Thyroid gland (tissue), 4 donors: ENCODE data around the gene FOXL3. TPM values are rescaled to one million over a fixed set of nuclear protein-coding genes. Genes with fewer than 3 reads are reported as not detected.

Experiments
- DNase-seq, 2 donors: peaks; one replicate each; pipeline ENCODE4 v3.0.0-alpha.2; 2019
- H3K27ac ChIP-seq, 3 donors: fragments of 200-600 bp; sonication (generic); 1 replicate in 2 of 3; 2 replicates in 1 of 3; pipeline ENCODE4 v1.5.1; 2016 to 2019; ENCODE audit warnings: mild to moderate bottlenecking in 1 of 3, moderate library complexity in 1 of 3
- H3K27me3 ChIP-seq: fragments of 200-600 bp; sonication (generic); one replicate; pipeline ENCODE4 v1.5.1; 2019
- H3K36me3 ChIP-seq, 2 donors: fragments of 200-600 bp; sonication (generic); one replicate each; pipeline ENCODE4 v1.5.1; 2016 to 2019
- H3K4me1 ChIP-seq, 2 donors: fragments of 200-600 bp; sonication (generic); one replicate each; pipeline ENCODE4 v1.5.1; 2017 to 2019
- H3K4me3 ChIP-seq, 3 donors: fragments of 200-600 bp; sonication (generic); replicated peaks in 1 of 3; 1 replicate in 2 of 3; 2 replicates in 1 of 3; pipeline ENCODE4 v1.5.1; 2016; ENCODE audit warnings: mild to moderate bottlenecking in 1 of 3
- H3K9me3 ChIP-seq: fragments of 200-600 bp; sonication (generic); one replicate; pipeline ENCODE4 v1.5.1; 2017
- POLR2A ChIP-seq, 2 donors: fragments of 450-650 bp; IDR thresholded peaks; one replicate each; pipeline ENCODE4 v1.6.1; 2017; ENCODE audit warnings: antibody characterized with exemption in 2 of 2, mild to moderate bottlenecking in 2 of 2, moderate library complexity in 1 of 2
- whole genome bisulfite sequencing, 2 donors: methylation state at CpG; one replicate each; pipeline ENCODE4 v1.1.5; 2017; 5-methylcytosine and 5-hydroxymethylcytosine counted together
- intact Hi-C: fragments of 100-400 bp; cut with DNase I; formaldehyde crosslinking; loops from one replicate; pipeline ENCODE4 v1.15.1; 2023
- total RNA-seq, 4 donors: library from RNA; depleted of rRNA; stranded (reverse); fragments of >200 nt; gene quantifications; one replicate each; pipeline ENCODE4 v1.2.3, GENCODE V29; 2016
- TF ChIP-seq, protein P1 (sequence below), 6 experiments: fragments of 200-600 bp in 3 of 6; fragments of 450-650 bp in 3 of 6; sonication (generic) in 3 of 6; IDR thresholded peaks; one replicate each; pipeline ENCODE4 v1.5.1; 2016 to 2019; ENCODE audit warnings: antibody characterized with exemption in 6 of 6, mild to moderate bottlenecking in 2 of 6, inconsistent platforms in 1 of 6, moderate library complexity in 1 of 6

The FOXL3 gene
- total RNA-seq, 4 donors from 2014 or later: not detected

DNA sequence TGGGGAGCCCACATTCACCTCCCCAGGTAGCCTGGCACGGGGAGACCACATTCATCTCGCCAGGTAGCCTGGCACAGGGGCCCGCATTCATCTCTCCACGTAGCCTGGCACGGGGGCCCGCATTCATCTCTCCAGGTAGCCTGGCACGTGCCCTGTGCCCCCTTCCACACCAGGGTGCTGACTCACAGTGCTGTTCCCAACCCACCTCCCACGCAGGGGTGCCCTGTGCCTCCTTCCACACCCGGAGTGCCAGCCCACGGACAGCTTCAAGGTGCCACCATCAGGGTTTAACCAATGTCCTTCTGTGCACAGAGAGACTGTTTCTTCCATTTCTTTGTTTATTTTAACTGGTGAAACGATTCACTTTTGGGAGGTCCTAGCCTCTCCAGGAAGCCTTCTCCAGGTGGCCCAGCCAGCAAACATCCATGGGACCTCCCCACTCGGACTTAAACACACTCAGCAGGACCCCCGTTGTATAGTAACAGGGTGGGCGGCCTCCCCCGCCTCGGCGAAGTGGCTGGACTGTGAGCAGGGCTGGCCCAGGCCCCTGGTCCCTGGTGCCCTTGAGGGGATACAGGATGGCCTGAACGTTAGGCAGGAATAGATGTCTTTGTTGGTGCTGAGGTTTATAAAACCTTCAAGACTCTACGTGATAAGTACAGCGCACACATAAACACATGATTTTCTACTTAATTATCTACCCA, 41.1 kb upstream of the FOXL3 start:
- WGBS, 2 donors: 93 to 94% methylated on average over 20 of the region's 20 CpGs
- Histone ChIP-seq H3K4me3 (no peak overlapping the region), H3K27ac (no peak overlapping the region), H3K4me1 (no peaks in the 10 kb centered on the region), H3K36me3 (peaks cover 24 to 29% of the 10 kb centered on the region in 2 donors), H3K27me3 (no peaks in the 10 kb centered on the region), H3K9me3 (no peaks in the 10 kb centered on the region)
- TF ChIP-seq, protein P1, sequence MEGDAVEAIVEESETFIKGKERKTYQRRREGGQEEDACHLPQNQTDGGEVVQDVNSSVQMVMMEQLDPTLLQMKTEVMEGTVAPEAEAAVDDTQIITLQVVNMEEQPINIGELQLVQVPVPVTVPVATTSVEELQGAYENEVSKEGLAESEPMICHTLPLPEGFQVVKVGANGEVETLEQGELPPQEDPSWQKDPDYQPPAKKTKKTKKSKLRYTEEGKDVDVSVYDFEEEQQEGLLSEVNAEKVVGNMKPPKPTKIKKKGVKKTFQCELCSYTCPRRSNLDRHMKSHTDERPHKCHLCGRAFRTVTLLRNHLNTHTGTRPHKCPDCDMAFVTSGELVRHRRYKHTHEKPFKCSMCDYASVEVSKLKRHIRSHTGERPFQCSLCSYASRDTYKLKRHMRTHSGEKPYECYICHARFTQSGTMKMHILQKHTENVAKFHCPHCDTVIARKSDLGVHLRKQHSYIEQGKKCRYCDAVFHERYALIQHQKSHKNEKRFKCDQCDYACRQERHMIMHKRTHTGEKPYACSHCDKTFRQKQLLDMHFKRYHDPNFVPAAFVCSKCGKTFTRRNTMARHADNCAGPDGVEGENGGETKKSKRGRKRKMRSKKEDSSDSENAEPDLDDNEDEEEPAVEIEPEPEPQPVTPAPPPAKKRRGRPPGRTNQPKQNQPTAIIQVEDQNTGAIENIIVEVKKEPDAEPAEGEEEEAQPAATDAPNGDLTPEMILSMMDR (IDR thresholded peaks at IDR 0.05): no peak
- TF ChIP-seq POLR2A (IDR thresholded peaks at IDR 0.05): no peak
- intact Hi-C loops: no loop called here
- no peak for DNase-seq

DNA sequence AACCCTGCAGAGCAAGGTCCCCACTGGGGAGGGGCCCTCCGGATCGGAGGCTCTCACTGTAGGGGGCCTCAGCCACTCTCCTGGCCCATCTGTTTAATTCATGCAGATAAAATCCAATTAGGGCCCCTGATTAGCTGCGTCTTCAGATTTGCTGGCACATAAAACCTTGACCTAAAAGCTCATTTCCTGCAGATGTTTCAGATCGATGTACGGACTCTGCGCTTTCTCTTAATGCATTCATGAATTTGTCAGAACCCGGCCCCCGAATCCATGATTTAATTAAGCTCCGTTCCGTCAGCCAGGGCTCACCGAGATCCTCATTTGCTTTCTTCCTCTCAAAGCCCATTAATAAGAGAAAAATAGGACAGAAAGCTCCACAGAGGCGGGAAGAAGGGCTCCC, 40.0 kb upstream of the FOXL3 start:
- Histone ChIP-seq H3K27ac (no peak overlapping the region), H3K4me3 (no peak overlapping the region), H3K27me3 (no peaks in the 10 kb centered on the region), H3K9me3 (no peaks in the 10 kb centered on the region), H3K36me3 (peaks cover 24 to 29% of the 10 kb centered on the region in 2 donors), H3K4me1 (no peaks in the 10 kb centered on the region)
- TF ChIP-seq, protein P1 (IDR thresholded peaks at IDR 0.05): no peak
- no peak for TF ChIP-seq POLR2A (IDR thresholded peaks at IDR 0.05)
- 91 to 92% methylated on average over 11 to 12 of the region's 12 CpGs for WGBS, 2 donors
- no peak for DNase-seq
- intact Hi-C loops: no loop called here

DNA sequence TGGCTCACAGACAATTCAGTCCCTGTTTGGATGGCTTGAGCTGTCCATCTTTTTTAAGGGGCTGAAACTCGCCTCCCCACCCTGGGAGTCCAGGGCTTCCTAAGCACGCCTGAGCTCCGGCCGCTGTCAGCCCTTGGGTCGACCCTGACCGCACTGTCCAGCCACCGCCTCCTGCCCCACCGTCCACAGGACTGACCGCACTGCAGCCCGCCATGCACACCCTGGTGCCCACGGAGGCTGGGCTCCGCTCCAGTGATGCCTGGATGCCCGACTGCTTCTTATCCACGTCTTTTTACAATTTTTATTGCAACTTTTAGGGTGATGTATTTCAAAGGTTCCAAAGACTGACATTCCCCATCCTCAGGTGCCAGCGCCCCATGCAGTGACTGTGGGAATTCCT, 39.4 kb upstream of the FOXL3 start:
- Histone ChIP-seq H3K27ac (no peak overlapping the region), H3K9me3 (no peaks in the 10 kb centered on the region), H3K4me1 (no peaks in the 10 kb centered on the region), H3K27me3 (no peaks in the 10 kb centered on the region), H3K4me3 (no peak overlapping the region), H3K36me3 (peaks cover 24 to 29% of the 10 kb centered on the region in 2 donors)
- WGBS, 2 donors: 93% methylated on average over 14 to 15 of the region's 15 CpGs
- no peak for TF ChIP-seq POLR2A (IDR thresholded peaks at IDR 0.05)
- TF ChIP-seq, protein P1 (IDR thresholded peaks at IDR 0.05): no peak
- intact Hi-C loops: no loop called here
- DNase-seq: no peak

DNA sequence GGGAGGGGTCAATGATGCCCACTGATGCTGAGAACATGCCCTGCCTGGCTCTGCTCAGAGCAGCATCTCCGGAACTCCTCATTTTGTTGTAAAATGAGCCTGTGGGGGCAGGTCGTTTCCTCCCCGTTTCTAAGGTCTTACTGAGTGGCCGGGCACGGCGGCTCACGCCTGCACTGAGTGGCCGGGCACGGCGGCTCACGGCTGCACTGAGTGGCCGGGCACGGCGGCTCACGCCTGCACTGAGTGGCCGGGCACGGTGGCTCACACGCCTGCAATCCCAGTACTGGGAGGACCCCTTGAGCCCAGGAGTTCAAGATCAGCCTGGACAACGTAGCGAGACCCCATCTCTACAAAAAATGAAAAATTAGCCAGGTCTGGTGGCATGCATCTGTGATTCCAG, 39.0 kb upstream of the FOXL3 start:
- intact Hi-C loops: no loop called here
- Histone ChIP-seq H3K36me3 (peaks cover 25 to 29% of the 10 kb centered on the region in 2 donors), H3K27ac (no peak overlapping the region), H3K4me1 (no peaks in the 10 kb centered on the region), H3K4me3 (no peak overlapping the region), H3K9me3 (no peaks in the 10 kb centered on the region), H3K27me3 (no peaks in the 10 kb centered on the region)
- no peak for DNase-seq
- 97 to 100% methylated on average over 4 to 19 of the region's 20 CpGs for WGBS, 2 donors
- no peak for TF ChIP-seq POLR2A (IDR thresholded peaks at IDR 0.05)
- TF ChIP-seq, protein P1 (IDR thresholded peaks at IDR 0.05): no peak

DNA sequence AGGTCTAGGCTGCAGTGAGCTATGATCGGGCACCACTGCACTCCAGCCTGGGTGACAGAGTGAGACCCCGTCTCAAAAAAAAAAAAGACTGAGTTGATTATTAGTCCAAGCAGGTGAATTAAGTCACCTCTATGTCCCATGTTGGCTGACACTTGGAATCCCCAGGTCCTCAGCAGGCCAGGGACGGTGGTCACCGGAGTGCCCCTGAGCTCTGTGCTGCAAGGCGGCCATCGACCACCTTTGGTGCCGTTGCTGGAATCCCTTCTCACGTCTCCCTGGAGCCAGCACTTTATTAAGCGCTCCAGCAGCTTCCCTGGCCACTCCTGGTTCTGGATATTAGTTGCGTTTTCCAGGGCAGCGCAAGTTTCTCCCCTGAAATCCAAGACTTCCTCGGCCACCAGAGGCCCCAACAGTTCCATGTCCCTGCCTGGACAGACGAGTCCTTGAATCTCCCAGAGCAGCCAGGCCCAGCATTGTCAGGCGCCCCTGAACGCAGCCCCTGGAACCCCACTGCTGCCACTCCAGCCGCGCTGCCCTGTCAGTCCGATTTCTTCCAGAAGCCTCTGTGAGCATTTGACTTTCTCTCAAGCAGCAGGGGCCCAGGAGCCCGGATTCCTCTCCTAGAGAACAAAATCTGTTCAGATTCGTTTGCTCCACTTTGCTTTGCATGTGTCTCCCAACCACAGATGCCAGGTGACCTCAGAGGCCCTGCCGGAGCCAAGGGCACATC, 38.4 kb upstream of the FOXL3 start:
- H3K36me3 ChIP-seq: peaks cover 31% of the 10 kb centered on the region in 2 donors
- no peaks in the 10 kb centered on the region for H3K27me3 ChIP-seq
- no peaks in the 10 kb centered on the region for H3K4me1 ChIP-seq
- DNase-seq: no peak
- intact Hi-C loops: no loop called here
- no peak overlapping the region for H3K4me3 ChIP-seq
- no peak overlapping the region for H3K27ac ChIP-seq
- 89 to 94% methylated on average over 20 to 21 of the region's 21 CpGs for WGBS, 2 donors
- no peaks in the 10 kb centered on the region for H3K9me3 ChIP-seq
- TF ChIP-seq POLR2A (IDR thresholded peaks at IDR 0.05): no peak
- TF ChIP-seq, protein P1 (IDR thresholded peaks at IDR 0.05): no peak
